ENCODE measurements around the gene GREM2.
A peak's percentile ranks its signal among the peaks of the same experiment; 100 is the strongest.

GREM2 gene

GRCh38 chr1:240559781-240560180, 52.2 kb downstream of the GREM2 start:
- DNase-seq (ENCODE audit: low read depth), result peak; percentile 39

GRCh38 chr1:240555524-240555923, 56.4 kb downstream of the GREM2 start:
- peak; percentile 4 for DNase-seq (ENCODE audit: low read depth)

GRCh38 chr1:240553351-240553750, 58.6 kb downstream of the GREM2 start:
- no peak for DNase-seq (ENCODE audit: low read depth)

- DNase-seq (ENCODE audit: low read depth), result no peak
Measured at GRCh38 chr1:240539769-240540414, 72.1 kb downstream of the GREM2 start.

- DNase-seq (ENCODE audit: low read depth), result no peak
Measured at GRCh38 chr1:240538776-240539430, 73.1 kb downstream of the GREM2 start.

- DNase-seq (ENCODE audit: low read depth), result no peak
Measured at GRCh38 chr1:240533154-240533780, 78.7 kb downstream of the GREM2 start.

- no peak for DNase-seq (ENCODE audit: low read depth)
Measured at GRCh38 chr1:240528591-240528990, 83.4 kb downstream of the GREM2 start.

GRCh38 chr1:240527086-240527485, 84.9 kb downstream of the GREM2 start:
- DNase-seq (ENCODE audit: low read depth), result no peak

GRCh38 chr1:240526312-240526711, 85.6 kb downstream of the GREM2 start:
- peak; percentile 44 for DNase-seq (ENCODE audit: low read depth)

GRCh38 chr1:240524356-240525069, 87.4 kb downstream of the GREM2 start:
- no peak for DNase-seq (ENCODE audit: low read depth)

GRCh38 chr1:240522122-240522822, 89.7 kb downstream of the GREM2 start:
- no peak for DNase-seq (ENCODE audit: low read depth)

GRCh38 chr1:240517891-240518290, 94.1 kb downstream of the GREM2 start:
- DNase-seq (ENCODE audit: low read depth), result no peak

- no peak for DNase-seq (ENCODE audit: low read depth)
Measured at GRCh38 chr1:240516069-240516468, 95.9 kb downstream of the GREM2 start.

GRCh38 chr1:240515505-240515904, 96.5 kb downstream of the GREM2 start:
- DNase-seq (ENCODE audit: low read depth), result peak; percentile 53

- DNase-seq (ENCODE audit: low read depth), result no peak
Measured at GRCh38 chr1:240511789-240512188, 100.2 kb downstream of the GREM2 start.

GRCh38 chr1:240508950-240509349, 103.0 kb downstream of the GREM2 start:
- no peak for DNase-seq (ENCODE audit: low read depth)

- no peak for DNase-seq (ENCODE audit: low read depth)
Measured at GRCh38 chr1:240508201-240508600, 103.8 kb downstream of the GREM2 start.

- no peak for DNase-seq (ENCODE audit: low read depth)
Measured at GRCh38 chr1:240506176-240506575, 105.8 kb downstream of the GREM2 start.

- DNase-seq (ENCODE audit: low read depth), result no peak
Measured at GRCh38 chr1:240503558-240503957, 108.4 kb downstream of the GREM2 start.

GRCh38 chr1:240503036-240503435, 108.9 kb downstream of the GREM2 start:
- no peak for DNase-seq (ENCODE audit: low read depth)

- no peak for DNase-seq (ENCODE audit: low read depth)
Measured at GRCh38 chr1:240501115-240501514, 110.8 kb downstream of the GREM2 start.

GRCh38 chr1:240500647-240501046, 111.3 kb downstream of the GREM2 start:
- no peak for DNase-seq (ENCODE audit: low read depth)

Data from iris pigment epithelial cell (primary cell).